GM12878 (cell line): ENCODE results near the gene CDKN3. TPM values are rescaled to one million over a fixed set of nuclear protein-coding genes. Genes with fewer than 3 reads are reported as not detected.

Source experiments
- ATAC-seq: fragments of 200-7000 bp; cut with Tn5 transposase; 3 replicates; pipeline ENCODE4 v1.9.1; 2020; ENCODE audit warnings: mild to moderate bottlenecking, moderate library complexity
- BruUV-seq: library from RNA; stranded (reverse); fragments of 400-500 nt; replicated peaks from 2 replicates; lab custom pipeline; 2021; lab: Mats Ljungman, UMichigan
- CTCF ChIA-PET: fragments of 300-600 bp; sonication (Branson Sonifier 250); formaldehyde crosslinking; extraction: SDS; loops from one replicate; lab custom pipeline; 2021; ENCODE audit warnings: inconsistent platforms; lab: Yijun Ruan, JAX
- POLR2A ChIA-PET: fragments of 350-600 bp; formaldehyde crosslinking; extraction: SDS; loops from one replicate; lab custom pipeline; 2021; ENCODE audit warnings: inconsistent platforms; lab: Charles Lee
- RAD21 ChIA-PET: fragments of 300-600 bp; sonication (Branson Sonifier 250); formaldehyde crosslinking; loops from one replicate; lab custom pipeline; 2023; ENCODE audit warnings: antibody characterized with exemption; ENCODE audit not compliant: unreplicated experiment; lab: Charles Lee
- SMC1A ChIA-PET: fragments of 300-600 bp; sonication (Branson Sonifier 250); formaldehyde crosslinking; loops from one replicate; lab custom pipeline; 2023; ENCODE audit not compliant: unreplicated experiment, uncharacterized antibody; lab: Charles Lee
- DNase-seq: peaks from one replicate; pipeline ENCODE4 v3.0.0-alpha.2; 2011; ENCODE audit warnings: low read depth, low spot score
- FAIRE-seq: peaks from 3 replicates; lab custom pipeline; 2011; peaks lifted over from hg19 to GRCh38; lab: Jason Lieb, UNC
- H2AFZ ChIP-seq: 2 replicates; pipeline ENCODE4 v1.6.0; 2011; ENCODE audit warnings: low read depth, low read length, control low read depth; ENCODE audit not compliant: control insufficient read depth
- H3K27ac ChIP-seq: 2 replicates; pipeline ENCODE4 v1.5.1; 2011; ENCODE audit warnings: control low read depth; ENCODE audit not compliant: control insufficient read depth, insufficient read depth
- H3K27me3 ChIP-seq, 2 experiments: replicated peaks in 1 of 2; 2 replicates each; pipeline versions ENCODE4 v1.6.0 to v1.6.1; 2011; ENCODE audit warnings: low read length in 1 of 2; ENCODE audit not compliant: control insufficient read depth in 2 of 2, insufficient read depth in 2 of 2
- H3K36me3 ChIP-seq, 2 experiments: 2 replicates each; pipeline ENCODE4 v1.5.1; 2011; ENCODE audit warnings: low read length in 1 of 2; ENCODE audit not compliant: control insufficient read depth in 2 of 2, insufficient read depth in 2 of 2
- H3K4me1 ChIP-seq: 2 replicates; pipeline ENCODE4 v1.6.1; 2011; ENCODE audit warnings: mild to moderate bottlenecking, low read length, moderate library complexity, mixed read lengths; ENCODE audit not compliant: control insufficient read depth, insufficient read depth
- H3K4me2 ChIP-seq: 2 replicates; pipeline ENCODE4 v1.6.0; 2011; ENCODE audit warnings: control low read depth; ENCODE audit not compliant: control insufficient read depth, insufficient read depth
- H3K4me3 ChIP-seq: fragments of 200-600 bp; sonication (generic); 2 replicates; pipeline ENCODE4 v1.5.1; 2016
- H3K79me2 ChIP-seq: 2 replicates; pipeline ENCODE4 v1.6.0; 2011; ENCODE audit warnings: low read length; ENCODE audit not compliant: control insufficient read depth, insufficient read depth
- H3K9ac ChIP-seq: 2 replicates; pipeline ENCODE4 v1.8.0; 2011; ENCODE audit warnings: low read length, control low read depth, mixed read lengths; ENCODE audit not compliant: control insufficient read depth, insufficient read depth
- H3K9me3 ChIP-seq: replicated peaks from 3 replicates; pipeline ENCODE4 v1.5.1; 2011; ENCODE audit warnings: mild to moderate bottlenecking, low read length; ENCODE audit not compliant: control insufficient read depth, insufficient read depth
- H4K20me1 ChIP-seq: 2 replicates; pipeline ENCODE4 v1.6.0; 2011; ENCODE audit not compliant: control insufficient read depth, insufficient read depth
- E4F1 ChIP-seq: fragments of 450-650 bp; IDR thresholded peaks from 2 replicates; pipeline ENCODE4 v1.6.1; 2018; ENCODE audit warnings: borderline replicate concordance, mild to moderate bottlenecking; ENCODE audit not compliant: partially characterized antibody
- ESRRA ChIP-seq: IDR thresholded peaks from 2 replicates; pipeline ENCODE4 v1.6.1; 2012; ENCODE audit warnings: mild to moderate bottlenecking, low read length, improper control_type of control experiment
- GABPA ChIP-seq: IDR thresholded peaks from 2 replicates; pipeline ENCODE4 v1.6.1; 2014; ENCODE audit warnings: antibody characterized with exemption, low read depth, mild to moderate bottlenecking, inconsistent platforms
- RELA ChIP-seq: fragments of 450-650 bp; IDR thresholded peaks from 2 replicates; pipeline ENCODE4 v1.8.0; 2014; ENCODE audit warnings: borderline replicate concordance; ENCODE audit not compliant: partially characterized antibody
- SMC3 ChIP-seq: IDR thresholded peaks from 2 replicates; pipeline ENCODE4 v1.6.1; 2011; ENCODE audit warnings: low read length, improper control_type of control experiment, borderline replicate concordance
- TAF1 ChIP-seq: IDR thresholded peaks from 2 replicates; pipeline ENCODE4 v1.6.1; 2011; ENCODE audit warnings: mild to moderate bottlenecking, low read depth, low read length, borderline replicate concordance
- TARDBP ChIP-seq: IDR thresholded peaks from 2 replicates; pipeline ENCODE4 v1.6.1; 2016; ENCODE audit warnings: borderline replicate concordance
- WGBS: methylation state at CpG from one replicate; pipeline ENCODE4 v1.1.6; 2016; ENCODE audit warnings: low lambda C conversion rate; ENCODE audit not compliant: insufficient replicate concordance, insufficient coverage; ENCODE audit errors: missing lambda C conversion rate; 5-methylcytosine and 5-hydroxymethylcytosine counted together
- in situ Hi-C: fragments of 300-500 bp; cut with MboI; formaldehyde crosslinking; loops from 9 replicates; pipeline ENCODE4 v1.14.3; 2018; ENCODE audit warnings: mixed read lengths
- intact Hi-C: fragments of 100-400 bp; cut with micrococcal nuclease; formaldehyde crosslinking; loops from one replicate; pipeline ENCODE4 v1.14.2; 2022; ENCODE audit not compliant: unreplicated experiment
- polyA plus RNA-seq, 11 experiments: library from polyadenylated mRNA; depleted of rRNA in 4 of 11; unstranded in 6 of 11; stranded (reverse) in 5 of 11; fragments of >200 nt; fragmentation: Nextera tagmentation in 4 of 11; fragmentation: Illumina TruSeq in 1 of 11; extraction: Ambion mirVana in 4 of 11; extraction: Trizol in 1 of 11; gene quantifications; 1 replicate in 1 of 11; 2 replicates in 10 of 11; pipeline versions ENCODE4 v1.2.1 to v1.2.3, GENCODE V29; 2011 to 2016; ENCODE audit warnings: inconsistent platforms in 2 of 11, missing spikeins in 2 of 11, low read depth in 1 of 11
- total RNA-seq, 4 experiments: library from RNA; depleted of rRNA in 3 of 4; stranded (reverse); fragments of >200 nt in 3 of 4; fragmentation: Illumina TruSeq in 1 of 4; extraction: Trizol in 1 of 4; gene quantifications; 2 replicates each; pipeline versions ENCODE4 v1.2.1 to v1.2.3, GENCODE V29; 2013 to 2021
- TF ChIP-seq, protein P1 (sequence below): fragments of 450-650 bp; formaldehyde crosslinking; IDR thresholded peaks from 2 replicates; pipeline ENCODE4 v1.5.0; 2022; ENCODE audit warnings: mild to moderate bottlenecking, missing genetic modification characterization

Gene CDKN3
- total and polyA plus RNA-seq, 10 of the 15 experiments (the other 5 are each of a cell fraction or from before 2014, with no cell fraction given) = 54.9 to 197 (median 111) TPM

- Histone ChIP-seq H3K4me3 (no peak overlapping the region), H4K20me1 (no peaks in the 10 kb centered on the region), H3K4me2 (no peak overlapping the region), H3K79me2 (no peaks in the 10 kb centered on the region), H3K27ac (no peak overlapping the region), H2AFZ (no peak overlapping the region), H3K4me1 (no peaks in the 10 kb centered on the region), H3K27me3 (no peaks in the 10 kb centered on the region), H3K9me3 (peaks cover 11% of the 10 kb centered on the region; the same call in 2 of the 3 replicates), H3K9ac (no peak overlapping the region), H3K36me3 (no peaks in the 10 kb centered on the region)
- in situ Hi-C loops = no loop called here
- intact Hi-C loops = no loop called here
- ChIA-PET CTCF (no interaction called here), RAD21 (no interaction called here), SMC1A (no interaction called here), POLR2A (interaction anchor here (1.1 kb wide), 1 partner anchor 26 kb away, joined by 3 read pairs; no protein-coding TSS in a partner anchor)
- no TSS peak for BruUV-seq
- WGBS = 70% methylated on average over 3 of the region's 3 CpGs
- FAIRE-seq = no peak
- TF ChIP-seq, protein P1, sequence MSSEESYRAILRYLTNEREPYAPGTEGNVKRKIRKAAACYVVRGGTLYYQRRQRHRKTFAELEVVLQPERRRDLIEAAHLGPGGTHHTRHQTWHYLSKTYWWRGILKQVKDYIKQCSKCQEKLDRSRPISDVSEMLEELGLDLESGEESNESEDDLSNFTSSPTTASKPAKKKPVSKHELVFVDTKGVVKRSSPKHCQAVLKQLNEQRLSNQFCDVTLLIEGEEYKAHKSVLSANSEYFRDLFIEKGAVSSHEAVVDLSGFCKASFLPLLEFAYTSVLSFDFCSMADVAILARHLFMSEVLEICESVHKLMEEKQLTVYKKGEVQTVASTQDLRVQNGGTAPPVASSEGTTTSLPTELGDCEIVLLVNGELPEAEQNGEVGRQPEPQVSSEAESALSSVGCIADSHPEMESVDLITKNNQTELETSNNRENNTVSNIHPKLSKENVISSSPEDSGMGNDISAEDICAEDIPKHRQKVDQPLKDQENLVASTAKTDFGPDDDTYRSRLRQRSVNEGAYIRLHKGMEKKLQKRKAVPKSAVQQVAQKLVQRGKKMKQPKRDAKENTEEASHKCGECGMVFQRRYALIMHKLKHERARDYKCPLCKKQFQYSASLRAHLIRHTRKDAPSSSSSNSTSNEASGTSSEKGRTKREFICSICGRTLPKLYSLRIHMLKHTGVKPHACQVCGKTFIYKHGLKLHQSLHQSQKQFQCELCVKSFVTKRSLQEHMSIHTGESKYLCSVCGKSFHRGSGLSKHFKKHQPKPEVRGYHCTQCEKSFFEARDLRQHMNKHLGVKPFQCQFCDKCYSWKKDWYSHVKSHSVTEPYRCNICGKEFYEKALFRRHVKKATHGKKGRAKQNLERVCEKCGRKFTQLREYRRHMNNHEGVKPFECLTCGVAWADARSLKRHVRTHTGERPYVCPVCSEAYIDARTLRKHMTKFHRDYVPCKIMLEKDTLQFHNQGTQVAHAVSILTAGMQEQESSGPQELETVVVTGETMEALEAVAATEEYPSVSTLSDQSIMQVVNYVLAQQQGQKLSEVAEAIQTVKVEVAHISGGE (CRISPR knock-in tag) = no peak
- TF ChIP-seq RELA (no peak), ESRRA (no peak), TAF1 (no peak), TARDBP (no peak), SMC3 (no peak), E4F1 (no peak), GABPA (no peak)
- no peak for DNase-seq
- ATAC-seq = no peak
These were observed 62.3 kb downstream of the CDKN3 start for GRCh38 chr14:54459106-54459505.
